ENCODE data around the gene FLNC.

The FLNC gene

DNA sequence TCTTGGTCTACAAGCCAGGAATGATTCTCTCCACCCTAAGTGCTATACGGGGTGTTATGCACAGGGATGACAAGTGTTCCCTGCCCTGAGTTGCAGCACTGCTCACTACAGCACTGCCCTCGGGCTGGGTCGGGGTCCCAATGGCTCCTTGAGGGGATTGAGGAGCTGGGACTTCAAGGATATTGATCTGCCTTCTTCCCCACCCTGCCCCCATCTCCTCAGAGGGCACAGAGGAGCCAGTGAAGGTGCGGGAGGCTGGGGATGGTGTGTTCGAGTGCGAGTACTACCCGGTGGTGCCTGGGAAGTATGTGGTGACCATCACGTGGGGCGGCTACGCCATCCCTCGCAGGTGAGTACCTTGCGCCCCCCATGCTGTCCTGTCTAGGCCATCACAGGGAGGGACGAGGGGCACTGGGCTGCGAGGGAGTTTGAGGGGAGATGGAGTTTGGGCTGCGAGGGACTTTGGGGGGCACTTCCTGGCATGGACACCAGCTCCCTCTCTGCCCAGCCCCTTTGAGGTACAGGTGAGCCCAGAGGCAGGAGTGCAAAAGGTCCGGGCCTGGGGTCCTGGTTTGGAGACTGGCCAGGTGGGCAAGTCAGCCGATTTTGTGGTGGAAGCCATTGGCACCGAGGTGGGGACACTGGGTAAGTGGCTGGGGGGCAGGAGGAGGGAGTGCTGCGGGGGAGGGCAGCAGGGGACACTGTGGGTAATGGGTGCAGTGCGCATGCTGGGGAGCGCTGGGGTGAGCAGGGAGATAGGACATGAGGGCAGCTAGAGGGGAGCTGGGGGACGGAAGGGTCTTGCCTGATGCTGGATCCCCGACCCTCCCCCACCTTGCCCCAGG, 10.3 kb downstream of the FLNC start:
- TF ChIP-seq CTCF (IDR thresholded peaks at IDR 0.05; ENCODE audit: low read depth, low read length, poor library complexity, severe bottlenecking) (no peak), EZH2phosphoT487 (IDR thresholded peaks at IDR 0.05; ENCODE audit: borderline replicate concordance, low read length) (no peak)
- H3K9me3 ChIP-seq (ENCODE audit: control insufficient read depth, insufficient read depth, low read length): no peaks in the 10 kb centered on the region
- no peaks in the 10 kb centered on the region for H3K36me3 ChIP-seq (ENCODE audit: control insufficient read depth, low read length)
- H3K4me1 ChIP-seq (ENCODE audit: control insufficient read depth, low read length): peaks cover 17% of the 10 kb centered on the region
- no peaks in the 10 kb centered on the region for H3K9me2 ChIP-seq (replicated peaks; ENCODE audit: control insufficient read depth, low read length)
- H3K79me2 ChIP-seq (ENCODE audit: control insufficient read depth, low read length): no peaks in the 10 kb centered on the region
- no peak overlapping the region for H3K27ac ChIP-seq (ENCODE audit: low read depth, low read length)
- no peaks in the 10 kb centered on the region for H3F3A ChIP-seq (ENCODE audit: control insufficient read depth, insufficient read depth)
- H3K27me3 ChIP-seq (ENCODE audit: control insufficient read depth, low read length): no peaks in the 10 kb centered on the region
- H3K4me3 ChIP-seq (ENCODE audit: low read length): no peak overlapping the region
- no peak overlapping the region for H3K4me2 ChIP-seq (ENCODE audit: low read length)
- no peaks in the 10 kb centered on the region for H4K20me1 ChIP-seq (ENCODE audit: control insufficient read depth, insufficient read depth, low read depth, low read length)

DNA sequence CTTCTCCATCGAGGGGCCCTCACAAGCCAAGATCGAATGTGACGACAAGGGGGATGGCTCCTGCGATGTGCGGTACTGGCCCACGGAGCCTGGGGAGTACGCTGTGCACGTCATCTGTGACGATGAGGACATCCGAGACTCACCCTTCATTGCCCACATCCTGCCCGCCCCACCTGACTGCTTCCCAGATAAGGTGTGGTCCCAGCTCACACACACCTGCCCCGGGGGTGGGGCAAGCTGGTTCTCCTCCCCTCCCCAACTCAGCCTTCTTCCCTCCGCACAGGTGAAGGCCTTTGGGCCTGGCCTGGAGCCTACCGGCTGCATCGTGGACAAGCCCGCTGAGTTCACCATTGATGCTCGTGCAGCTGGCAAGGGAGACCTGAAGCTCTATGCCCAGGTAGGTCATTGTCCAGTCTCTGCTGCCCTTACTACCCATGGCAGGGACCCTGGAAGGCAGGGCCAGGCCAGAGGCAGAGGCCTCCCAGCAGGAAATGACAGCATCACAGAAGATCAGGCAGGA, 11.0 kb downstream of the FLNC start:
- Histone ChIP-seq H3K9me2 (replicated peaks; ENCODE audit: control insufficient read depth, low read length) (no peaks in the 10 kb centered on the region), H3F3A (ENCODE audit: control insufficient read depth, insufficient read depth) (no peaks in the 10 kb centered on the region), H3K27me3 (ENCODE audit: control insufficient read depth, low read length) (no peaks in the 10 kb centered on the region), H3K79me2 (ENCODE audit: control insufficient read depth, low read length) (no peaks in the 10 kb centered on the region), H3K27ac (ENCODE audit: low read depth, low read length) (no peak overlapping the region), H3K4me3 (ENCODE audit: low read length) (no peak overlapping the region), H3K4me2 (ENCODE audit: low read length) (peak overlapping the region; percentile 71; the same call in 1 of the 2 replicates), H4K20me1 (ENCODE audit: control insufficient read depth, insufficient read depth, low read depth, low read length) (no peaks in the 10 kb centered on the region), H3K4me1 (ENCODE audit: control insufficient read depth, low read length) (peaks cover 17% of the 10 kb centered on the region), H3K36me3 (ENCODE audit: control insufficient read depth, low read length) (no peaks in the 10 kb centered on the region), H3K9me3 (ENCODE audit: control insufficient read depth, insufficient read depth, low read length) (no peaks in the 10 kb centered on the region)
- TF ChIP-seq EZH2phosphoT487 (IDR thresholded peaks at IDR 0.05; ENCODE audit: borderline replicate concordance, low read length) (no peak), CTCF (IDR thresholded peaks at IDR 0.05; ENCODE audit: low read depth, low read length, poor library complexity, severe bottlenecking) (no peak)

DNA sequence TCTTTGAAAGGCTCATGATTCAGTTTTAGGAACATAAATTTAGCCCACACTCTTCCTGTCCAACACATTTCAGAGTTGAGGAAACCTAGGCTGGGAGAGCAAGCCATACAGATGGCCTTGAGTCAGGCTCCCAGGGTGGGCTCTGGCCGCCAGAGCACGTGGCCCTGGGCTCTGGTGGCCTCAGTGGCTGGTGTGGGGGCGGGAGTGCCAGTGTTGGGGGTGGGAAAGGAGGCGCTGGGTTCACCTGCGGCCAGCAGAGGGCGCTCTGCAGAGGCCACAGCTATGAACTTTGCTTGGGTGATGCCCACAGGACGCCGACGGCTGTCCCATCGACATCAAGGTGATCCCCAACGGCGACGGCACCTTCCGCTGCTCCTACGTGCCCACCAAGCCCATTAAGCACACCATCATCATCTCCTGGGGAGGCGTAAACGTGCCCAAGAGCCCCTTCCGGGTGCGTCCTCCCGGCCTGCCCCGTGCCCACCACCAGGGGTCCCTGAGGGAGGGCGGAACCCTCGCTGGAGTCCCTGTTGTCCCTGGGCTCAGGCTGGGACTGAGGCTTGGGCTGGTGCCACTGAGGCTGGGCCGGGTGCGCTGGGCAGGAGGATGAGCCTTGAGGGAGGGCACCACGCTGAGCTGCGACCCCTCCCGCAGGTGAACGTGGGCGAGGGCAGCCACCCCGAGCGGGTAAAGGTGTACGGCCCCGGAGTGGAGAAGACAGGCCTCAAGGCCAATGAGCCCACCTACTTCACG, 11.9 kb downstream of the FLNC start:
- peak overlapping the region; percentile 71 for H3K4me2 ChIP-seq (ENCODE audit: low read length)
- H3K4me1 ChIP-seq (ENCODE audit: control insufficient read depth, low read length): peaks cover 17% of the 10 kb centered on the region

More for the DNA sequence above, 11.9 kb downstream of the FLNC start:
- Histone ChIP-seq H3K27ac (ENCODE audit: low read depth, low read length) (no peak overlapping the region), H3K9me2 (replicated peaks; ENCODE audit: control insufficient read depth, low read length) (no peaks in the 10 kb centered on the region), H3K27me3 (ENCODE audit: control insufficient read depth, low read length) (no peaks in the 10 kb centered on the region), H4K20me1 (ENCODE audit: control insufficient read depth, insufficient read depth, low read depth, low read length) (no peaks in the 10 kb centered on the region), H3F3A (ENCODE audit: control insufficient read depth, insufficient read depth) (no peaks in the 10 kb centered on the region), H3K9me3 (ENCODE audit: control insufficient read depth, insufficient read depth, low read length) (no peaks in the 10 kb centered on the region), H3K79me2 (ENCODE audit: control insufficient read depth, low read length) (no peaks in the 10 kb centered on the region), H3K4me3 (ENCODE audit: low read length) (peak overlapping the region; percentile 61), H3K36me3 (ENCODE audit: control insufficient read depth, low read length) (no peaks in the 10 kb centered on the region)
- TF ChIP-seq CTCF (IDR thresholded peaks at IDR 0.05; ENCODE audit: low read depth, low read length, poor library complexity, severe bottlenecking) (peak; percentile 100), EZH2phosphoT487 (IDR thresholded peaks at IDR 0.05; ENCODE audit: borderline replicate concordance, low read length) (no peak)

Measured in DOHH2 (cell line).